HCT116 (cell line): ENCODE measurements around the gene WNT3A. TPM values are rescaled to one million over a fixed set of nuclear protein-coding genes. Genes with fewer than 3 reads are reported as not detected.

ENCODE experiments used
- ATAC-seq: fragments of 200-7000 bp; cut with Tn5 transposase; 2 replicates; pipeline ENCODE4 v1.9.1; 2020; ENCODE audit warnings: mild to moderate bottlenecking, moderate library complexity
- BruUV-seq: library from RNA; stranded (reverse); fragments of 400-500 nt; replicated peaks from 2 replicates; lab custom pipeline; 2021; lab: Mats Ljungman, UMichigan
- CTCF ChIA-PET: fragments of 300-600 bp; sonication (Branson Sonifier 250); formaldehyde crosslinking; loops from one replicate; lab custom pipeline; 2021; ENCODE audit warnings: antibody characterized with exemption; lab: Charles Lee
- POLR2A ChIA-PET: fragments of 300-600, 350-600 bp; sonication (Branson Sonifier 250); formaldehyde crosslinking; loops from one replicate; lab custom pipeline; 2021; ENCODE audit warnings: antibody characterized with exemption; lab: Charles Lee
- RAD21 ChIA-PET, 2 experiments: fragments of 300-600 bp; sonication (Branson Sonifier 250); formaldehyde crosslinking; loops; one replicate each; lab custom pipeline; 2023; ENCODE audit warnings: low total read pairs in 2 of 2; ENCODE audit not compliant: uncharacterized antibody in 2 of 2, unreplicated experiment in 2 of 2, low non-redundant PET in 1 of 2; lab: Charles Lee
- DNase-seq: peaks from one replicate; pipeline ENCODE4 v3.0.0-alpha.2; 2010; ENCODE audit warnings: low read depth, low spot score
- H2AFZ ChIP-seq: fragments of 200-600 bp; shearing (Covaris generic), sonication (generic); 2 replicates; pipeline ENCODE4 v1.6.1; 2017; ENCODE audit warnings: low read depth, mixed run types, mixed read lengths, antibody characterized with exemption, low read length; ENCODE audit not compliant: poor library complexity, severe bottlenecking
- H3K27ac ChIP-seq: 2 replicates; pipeline ENCODE4 v1.5.1; 2012; ENCODE audit warnings: low read depth, low read length
- H3K27me3 ChIP-seq: fragments of 200-600 bp; sonication (generic); 2 replicates; pipeline ENCODE4 v1.6.1; 2016; ENCODE audit warnings: mixed run types, low read length, mixed read lengths; ENCODE audit not compliant: insufficient read depth
- H3K36me3 ChIP-seq, 2 experiments: fragments of 200-500 bp in 1 of 2; fragments of 200-600 bp in 1 of 2; sonication (Bioruptor generic) in 1 of 2; sonication (generic) in 1 of 2; 2 replicates each; pipeline versions ENCODE4 v1.5.1 to v1.6.1; 2014 to 2016; ENCODE audit warnings: low read length in 2 of 2, inconsistent platforms in 1 of 2, mixed read lengths in 1 of 2, mixed run types in 1 of 2; ENCODE audit not compliant: insufficient read depth in 2 of 2, control insufficient read depth in 1 of 2
- H3K4me1 ChIP-seq, 2 experiments: fragments of 200-600 bp in 1 of 2; sonication (generic) in 1 of 2; 2 replicates each; pipeline versions ENCODE4 v1.5.1 to v1.6.1; 2012 to 2017; ENCODE audit warnings: low read length in 2 of 2, inconsistent platforms in 1 of 2, mild to moderate bottlenecking in 1 of 2, mixed read lengths in 1 of 2, mixed run types in 1 of 2, moderate library complexity in 1 of 2; ENCODE audit not compliant: insufficient read depth in 2 of 2, control insufficient read depth in 1 of 2
- H3K4me2 ChIP-seq: fragments of 200-600 bp; sonication (generic); 2 replicates; pipeline ENCODE4 v1.6.1; 2017; ENCODE audit warnings: mixed run types, low read length, mixed read lengths
- H3K4me3 ChIP-seq, 2 experiments: fragments of 200-600 bp in 1 of 2; sonication (generic) in 1 of 2; replicated peaks in 1 of 2; 2 replicates each; pipeline ENCODE4 v1.5.1; 2011 to 2016; ENCODE audit warnings: low read length in 2 of 2, control low read depth in 1 of 2, low read depth in 1 of 2, mild to moderate bottlenecking in 1 of 2, mixed read lengths in 1 of 2, mixed run types in 1 of 2
- H3K79me2 ChIP-seq: fragments of 200-600 bp; sonication (generic); 2 replicates; pipeline ENCODE4 v1.6.1; 2017; ENCODE audit warnings: mild to moderate bottlenecking, mixed run types, low read length, moderate library complexity, mixed read lengths; ENCODE audit not compliant: insufficient read depth
- H3K9ac ChIP-seq: fragments of 200-600 bp; sonication (generic); 2 replicates; pipeline ENCODE4 v1.6.1; 2016; ENCODE audit warnings: low read length, mixed read lengths
- H3K9me2 ChIP-seq: fragments of 200-600 bp; sonication (generic), shearing (Covaris generic); 2 replicates; pipeline ENCODE4 v1.6.1; 2017; ENCODE audit warnings: mixed run types, mild to moderate bottlenecking, moderate library complexity; ENCODE audit not compliant: insufficient read depth
- H3K9me3 ChIP-seq, 2 experiments: fragments of 200-500 bp in 1 of 2; fragments of 200-600 bp in 1 of 2; sonication (Bioruptor generic) in 1 of 2; sonication (generic) in 1 of 2; 2 replicates each; pipeline ENCODE4 v1.6.1; 2014 to 2017; ENCODE audit warnings: low read length in 2 of 2, mixed read lengths in 2 of 2, inconsistent platforms in 1 of 2, low read depth in 1 of 2, mild to moderate bottlenecking in 1 of 2, mixed run types in 1 of 2, moderate library complexity in 1 of 2; ENCODE audit not compliant: control insufficient read depth in 1 of 2, insufficient read depth in 1 of 2
- H4K20me1 ChIP-seq: fragments of 200-600 bp; sonication (generic), shearing (Covaris generic); 2 replicates; pipeline ENCODE4 v1.6.1; 2017; ENCODE audit warnings: mixed run types, mild to moderate bottlenecking, moderate library complexity; ENCODE audit not compliant: insufficient read depth
- CBX3 ChIP-seq: IDR thresholded peaks from 2 replicates; pipeline ENCODE4 v1.6.1; 2012; ENCODE audit warnings: low read depth
- EZH2 ChIP-seq: fragments of 200-600 bp; sonication (generic); IDR thresholded peaks from 2 replicates; pipeline ENCODE4 v1.6.1; 2017; ENCODE audit warnings: antibody characterized with exemption, mixed run types
- EZH2phosphoT487 ChIP-seq: fragments of 200-600 bp; IDR thresholded peaks from 2 replicates; pipeline ENCODE4 v1.6.1; 2018; ENCODE audit warnings: antibody characterized with exemption, borderline replicate concordance
- FOSL1 ChIP-seq: IDR thresholded peaks from 2 replicates; pipeline ENCODE4 v1.6.1; 2012; ENCODE audit warnings: low read depth
- POLR2A ChIP-seq: IDR thresholded peaks from 2 replicates; pipeline ENCODE4 v1.7.0; 2011; ENCODE audit warnings: borderline replicate concordance; ENCODE audit not compliant: insufficient read depth, insufficient read length; ENCODE audit errors: extremely low read depth
- POLR2AphosphoS5 ChIP-seq: IDR thresholded peaks from 2 replicates; pipeline ENCODE4 v1.6.1; 2011; ENCODE audit warnings: mild to moderate bottlenecking, low read depth, low read length, moderate library complexity
- RAD21 ChIP-seq: IDR thresholded peaks from 2 replicates; pipeline ENCODE4 v1.6.1; 2012; ENCODE audit warnings: low read depth, mild to moderate bottlenecking
- SIN3A ChIP-seq: IDR thresholded peaks from 2 replicates; pipeline ENCODE4 v1.6.1; 2012; ENCODE audit warnings: low read depth
- TCF7L2 ChIP-seq: IDR thresholded peaks from 2 replicates; pipeline ENCODE4 v1.7.0; 2011; ENCODE audit warnings: borderline replicate concordance, inconsistent platforms; ENCODE audit not compliant: insufficient read depth, insufficient read length; ENCODE audit errors: extremely low read depth
- ZFX ChIP-seq: fragments of 450-650 bp; IDR thresholded peaks from 2 replicates; pipeline ENCODE4 v1.6.1; 2017
- intact Hi-C: fragments of 100-400 bp; cut with micrococcal nuclease; formaldehyde crosslinking; loops from 2 replicates; pipeline ENCODE4 v1.10.0; 2022
- total RNA-seq: library from RNA; stranded (reverse); gene quantifications from one replicate; pipeline ENCODE4 v1.2.1, GENCODE V29; 2021; ENCODE audit not compliant: unreplicated experiment
- TF ChIP-seq, protein P1 (sequence below): IDR thresholded peaks from 2 replicates; pipeline ENCODE4 v1.6.1; 2012
- TF ChIP-seq, protein P2 (sequence below): IDR thresholded peaks from 2 replicates; pipeline ENCODE4 v1.6.1; 2012; ENCODE audit warnings: low read depth

The WNT3A gene
- total RNA-seq, 1 experiment from 2014 or later, result 3.7 TPM

DNA sequence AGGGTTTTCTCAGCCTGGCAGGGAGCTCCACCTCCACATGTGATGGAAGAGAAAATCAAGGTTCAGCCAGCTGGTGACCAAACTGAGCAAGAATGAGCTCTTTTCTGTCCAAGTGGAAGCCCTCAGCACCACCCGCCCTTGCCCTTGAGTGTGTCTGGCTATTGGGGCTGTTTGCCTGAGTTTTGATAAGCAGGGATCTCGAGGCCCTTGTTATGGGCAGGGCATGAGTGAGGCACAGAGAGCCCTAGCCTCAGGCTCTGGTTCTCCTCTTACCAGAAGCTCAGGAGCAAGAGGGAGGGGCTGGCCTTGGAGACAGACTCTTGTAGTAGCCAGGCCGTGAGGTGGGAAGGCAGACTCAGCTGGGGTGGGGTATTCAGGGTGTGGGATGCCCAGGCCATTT lies 38.2 kb downstream of the WNT3A start:
- intact Hi-C loops, result no loop called here
- no peak overlapping the region for H2AFZ ChIP-seq
- CTCF ChIA-PET, result no interaction called here
- RAD21 ChIA-PET, result no interaction called here
- ATAC-seq (no peak), DNase-seq (no peak)
- H3K9me2 ChIP-seq, result no peaks in the 10 kb centered on the region
- H3K4me2 ChIP-seq, result no peak overlapping the region
- H3K4me3 ChIP-seq, result no peak overlapping the region
- H3K4me1 ChIP-seq, result no peaks in the 10 kb centered on the region
- H3K27me3 ChIP-seq, result 0 out of 2 replicates have a peak, but pooled peaks cover 5% of the 10 kb centered on the region
- no peaks in the 10 kb centered on the region for H4K20me1 ChIP-seq
- H3K27ac ChIP-seq, result no peak overlapping the region
- POLR2A ChIA-PET, result no interaction called here
- no peak for TF ChIP-seq TCF7L2
- TF ChIP-seq SIN3A, result no peak
- TF ChIP-seq POLR2AphosphoS5, result no peak
- TF ChIP-seq POLR2A, result no peak
- TF ChIP-seq, protein P1, sequence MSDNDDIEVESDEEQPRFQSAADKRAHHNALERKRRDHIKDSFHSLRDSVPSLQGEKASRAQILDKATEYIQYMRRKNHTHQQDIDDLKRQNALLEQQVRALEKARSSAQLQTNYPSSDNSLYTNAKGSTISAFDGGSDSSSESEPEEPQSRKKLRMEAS, result no peak
- H3K9ac ChIP-seq, result no peak overlapping the region
- BruUV-seq, result no TSS peak
- H3K9me3 ChIP-seq, result no peaks in the 10 kb centered on the region
- no peaks in the 10 kb centered on the region for H3K36me3 ChIP-seq
- no peaks in the 10 kb centered on the region for H3K79me2 ChIP-seq

DNA sequence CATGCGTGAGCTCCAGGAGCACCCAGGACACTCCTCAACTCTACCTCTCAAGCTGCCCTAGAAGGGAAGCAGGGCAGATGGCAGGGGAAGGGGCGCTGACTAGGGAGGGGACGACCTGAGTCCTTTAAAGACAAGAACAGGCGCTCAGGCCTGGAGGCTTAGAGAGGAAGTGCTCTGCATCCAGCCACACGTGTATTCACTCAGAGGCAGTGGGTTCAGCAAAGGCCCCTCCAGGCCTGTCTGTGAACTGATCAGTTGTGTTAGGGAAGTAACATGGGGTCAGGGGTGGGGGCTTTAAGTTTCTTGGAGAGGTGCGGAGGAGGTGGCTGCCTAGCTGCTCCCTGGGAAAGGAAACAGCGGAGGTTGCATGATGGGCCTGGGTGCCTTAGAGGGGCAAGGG lies 38.6 kb downstream of the WNT3A start:
- no peak overlapping the region for H2AFZ ChIP-seq
- no peaks in the 10 kb centered on the region for H3K4me1 ChIP-seq
- intact Hi-C loops, result no loop called here
- no peak overlapping the region for H3K4me3 ChIP-seq
- H3K27me3 ChIP-seq, result 0 out of 2 replicates have a peak, but pooled peaks cover 5% of the 10 kb centered on the region
- H3K9ac ChIP-seq, result no peak overlapping the region
- H3K27ac ChIP-seq, result no peak overlapping the region
- no peak overlapping the region for H3K4me2 ChIP-seq
- no peak for ATAC-seq
- ChIA-PET CTCF (no interaction called here), POLR2A (no interaction called here), RAD21 (no interaction called here)
- BruUV-seq, result no TSS peak
- no peak for DNase-seq
- TF ChIP-seq TCF7L2 (no peak), POLR2A (no peak), ZFX (no peak), CBX3 (no peak), POLR2AphosphoS5 (no peak), FOSL1 (no peak), EZH2phosphoT487 (no peak), RAD21 (no peak), EZH2 (no peak), SIN3A (no peak)
- TF ChIP-seq, protein P2, sequence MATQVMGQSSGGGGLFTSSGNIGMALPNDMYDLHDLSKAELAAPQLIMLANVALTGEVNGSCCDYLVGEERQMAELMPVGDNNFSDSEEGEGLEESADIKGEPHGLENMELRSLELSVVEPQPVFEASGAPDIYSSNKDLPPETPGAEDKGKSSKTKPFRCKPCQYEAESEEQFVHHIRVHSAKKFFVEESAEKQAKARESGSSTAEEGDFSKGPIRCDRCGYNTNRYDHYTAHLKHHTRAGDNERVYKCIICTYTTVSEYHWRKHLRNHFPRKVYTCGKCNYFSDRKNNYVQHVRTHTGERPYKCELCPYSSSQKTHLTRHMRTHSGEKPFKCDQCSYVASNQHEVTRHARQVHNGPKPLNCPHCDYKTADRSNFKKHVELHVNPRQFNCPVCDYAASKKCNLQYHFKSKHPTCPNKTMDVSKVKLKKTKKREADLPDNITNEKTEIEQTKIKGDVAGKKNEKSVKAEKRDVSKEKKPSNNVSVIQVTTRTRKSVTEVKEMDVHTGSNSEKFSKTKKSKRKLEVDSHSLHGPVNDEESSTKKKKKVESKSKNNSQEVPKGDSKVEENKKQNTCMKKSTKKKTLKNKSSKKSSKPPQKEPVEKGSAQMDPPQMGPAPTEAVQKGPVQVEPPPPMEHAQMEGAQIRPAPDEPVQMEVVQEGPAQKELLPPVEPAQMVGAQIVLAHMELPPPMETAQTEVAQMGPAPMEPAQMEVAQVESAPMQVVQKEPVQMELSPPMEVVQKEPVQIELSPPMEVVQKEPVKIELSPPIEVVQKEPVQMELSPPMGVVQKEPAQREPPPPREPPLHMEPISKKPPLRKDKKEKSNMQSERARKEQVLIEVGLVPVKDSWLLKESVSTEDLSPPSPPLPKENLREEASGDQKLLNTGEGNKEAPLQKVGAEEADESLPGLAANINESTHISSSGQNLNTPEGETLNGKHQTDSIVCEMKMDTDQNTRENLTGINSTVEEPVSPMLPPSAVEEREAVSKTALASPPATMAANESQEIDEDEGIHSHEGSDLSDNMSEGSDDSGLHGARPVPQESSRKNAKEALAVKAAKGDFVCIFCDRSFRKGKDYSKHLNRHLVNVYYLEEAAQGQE, result no peak
- TF ChIP-seq, protein P1, result no peak
- H4K20me1 ChIP-seq, result no peaks in the 10 kb centered on the region
- H3K36me3 ChIP-seq, result no peaks in the 10 kb centered on the region
- H3K9me2 ChIP-seq, result no peaks in the 10 kb centered on the region
- H3K9me3 ChIP-seq, result no peaks in the 10 kb centered on the region
- no peaks in the 10 kb centered on the region for H3K79me2 ChIP-seq
